Sciatic nerve (tissue), 2 donors: ENCODE measurements around the gene PHLPP1. TPM values are rescaled to one million over a fixed set of nuclear protein-coding genes. Genes with fewer than 3 reads are reported as not detected.
"Not testable (repeated sequence)": the region's sequence is repeated elsewhere in the genome, so short reads cannot be mapped to it uniquely, and the experiment has no call there.

ENCODE experiments used
- ATAC-seq: fragments of 200-7000 bp; cut with Tn5 transposase; one replicate; pipeline ENCODE4 v1.9.1; 2020; ENCODE audit warnings: mild to moderate bottlenecking, moderate library complexity
- DNase-seq: peaks from one replicate; pipeline ENCODE4 v3.0.0-alpha.2; 2020; ENCODE audit warnings: low spot score
- intact Hi-C: fragments of 100-400 bp; cut with DNase I; formaldehyde crosslinking; loops from one replicate; pipeline ENCODE4 v1.14.2; 2022
- total RNA-seq: library from RNA; stranded (reverse); fragmentation: NEBNext Ultra II Directional; extraction: Animal tissue kit (Norgen Biotek cat#: 25700); gene quantifications from one replicate; pipeline ENCODE4 v1.2.1, GENCODE V29; 2021
- donor health status: DM: no; HTN: no; CAD: no.
- donor health status: DM: no; HTN: no; CAD: no.

PHLPP1 gene
- total RNA-seq: 23.8 TPM

GRCh38 chr18:62715436-62715758 is at the start of gene PHLPP1:
Gene PHLPP1, plus strand, starts transcription at chr18:62715541. Its CDS starts 143 bp downstream, at chr18:62715684.
- intact Hi-C loops: no loop called here
- no peak for DNase-seq
- ATAC-seq: no peak

- DNase-seq (no peak), ATAC-seq (no peak)
- intact Hi-C loops: no loop called here
Measured at GRCh38 chr18:62669225-62669624, 46.1 kb upstream of the PHLPP1 start.

GRCh38 chr18:62670573-62670972 is 44.8 kb upstream of the PHLPP1 start:
- intact Hi-C loops: no loop called here
- DNase-seq (no peak), ATAC-seq (no peak)

GRCh38 chr18:62672600-62672999 is 42.7 kb upstream of the PHLPP1 start:
- no peak for DNase-seq
- intact Hi-C loops: no loop called here
- no peak for ATAC-seq

- no peak for DNase-seq
- intact Hi-C loops: no loop called here
- ATAC-seq: no peak
Measured at GRCh38 chr18:62678847-62679485, 36.4 kb upstream of the PHLPP1 start.

- DNase-seq (no peak), ATAC-seq (no peak)
- intact Hi-C loops: no loop called here
Measured at GRCh38 chr18:62682371-62682770, 33.0 kb upstream of the PHLPP1 start.

GRCh38 chr18:62683935-62684334 is 31.4 kb upstream of the PHLPP1 start:
- DNase-seq (no peak), ATAC-seq (no peak)
- intact Hi-C loops: no loop called here

GRCh38 chr18:62688743-62689317 is 26.5 kb upstream of the PHLPP1 start:
- DNase-seq: no peak

GRCh38 chr18:62690236-62690815 is 25.0 kb upstream of the PHLPP1 start:
- ATAC-seq (peak; percentile 83), DNase-seq (no peak)
- intact Hi-C loops: no loop called here

More at GRCh38 chr18:62688743-62689317, 26.5 kb upstream of the PHLPP1 start:
- no peak for ATAC-seq
- intact Hi-C loops: no loop called here

GRCh38 chr18:62693659-62694058 is 21.7 kb upstream of the PHLPP1 start:
- intact Hi-C loops: no loop called here
- DNase-seq (no peak), ATAC-seq (no peak)

GRCh38 chr18:62697636-62698035 is 17.7 kb upstream of the PHLPP1 start:
- intact Hi-C loops: no loop called here
- no peak for ATAC-seq
- DNase-seq: no peak

GRCh38 chr18:62702259-62702658 is 13.1 kb upstream of the PHLPP1 start:
- ATAC-seq: no peak
- intact Hi-C loops: no loop called here
- no peak for DNase-seq

GRCh38 chr18:62706879-62707278 is 8.5 kb upstream of the PHLPP1 start:
- ATAC-seq, intact Hi-C loops, DNase-seq: not testable (repeated sequence)

- DNase-seq, ATAC-seq: not testable (repeated sequence)
- intact Hi-C loops: loop anchor here (5.0 kb wide), 1 partner anchor 272 kb away; no protein-coding TSS in a partner anchor
Measured at GRCh38 chr18:62709908-62710307, 5.4 kb upstream of the PHLPP1 start.

GRCh38 chr18:62710417-62710816 is 4.9 kb upstream of the PHLPP1 start:
- intact Hi-C loops: loop anchor here (5.0 kb wide), 1 partner anchor 272 kb away; no protein-coding TSS in a partner anchor
- ATAC-seq (no peak), DNase-seq (no peak)

- no peak for DNase-seq
- no peak for ATAC-seq
- intact Hi-C loops: loop anchor here (5.0 kb wide), 1 partner anchor 271 kb away; no protein-coding TSS in a partner anchor
Measured at GRCh38 chr18:62711781-62712180, 3.6 kb upstream of the PHLPP1 start.

- ATAC-seq: no peak
- intact Hi-C loops: loop anchor here (5.0 kb wide), 1 partner anchor 269 kb away; no protein-coding TSS in a partner anchor
- peak; percentile 57 for DNase-seq
Measured at GRCh38 chr18:62713651-62714247, 1.6 kb upstream of the PHLPP1 start.

GRCh38 chr18:62714671-62715435 is 488 bp upstream of the PHLPP1 start:
- DNase-seq (peak; percentile 100), ATAC-seq (peak; percentile 99)
- intact Hi-C loops: loop anchor here (5.0 kb wide), 1 partner anchor 267 kb away; no protein-coding TSS in a partner anchor
